Stimulated activated CD4-positive, alpha-beta T cell treated with anti-CD3 and anti-CD28 coated beads, Interleukin-1b, Interleukin-23, amount 100 ng/mL, for 48 hours (primary cell): ENCODE data around the gene CTSH.
A peak's percentile ranks its signal among the peaks of the same experiment; 100 is the strongest.
"Not testable (repeated sequence)": the region's sequence is repeated elsewhere in the genome, so short reads cannot be mapped to it uniquely, and the experiment has no call there.

Experiments
- DNase-seq: peaks from one replicate; pipeline ENCODE4 v3.0.0-alpha.2; 2020

CTSH gene

DNA sequence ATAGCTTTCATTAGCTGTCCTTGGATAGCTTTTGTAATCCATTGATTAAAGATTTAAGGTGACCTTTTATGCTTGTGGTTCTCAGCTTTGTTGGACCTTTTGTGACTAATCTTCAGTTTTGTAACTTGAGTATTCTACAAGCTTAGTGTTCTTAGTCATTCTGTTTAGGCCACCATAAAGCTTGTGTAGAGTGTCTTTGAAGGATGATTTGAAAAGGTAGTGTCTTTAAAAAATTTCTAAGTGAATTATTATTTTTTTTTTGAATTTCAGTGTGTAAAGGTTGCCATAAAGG lies 64.7 kb downstream of the CTSH start:
- no peak for DNase-seq

DNA sequence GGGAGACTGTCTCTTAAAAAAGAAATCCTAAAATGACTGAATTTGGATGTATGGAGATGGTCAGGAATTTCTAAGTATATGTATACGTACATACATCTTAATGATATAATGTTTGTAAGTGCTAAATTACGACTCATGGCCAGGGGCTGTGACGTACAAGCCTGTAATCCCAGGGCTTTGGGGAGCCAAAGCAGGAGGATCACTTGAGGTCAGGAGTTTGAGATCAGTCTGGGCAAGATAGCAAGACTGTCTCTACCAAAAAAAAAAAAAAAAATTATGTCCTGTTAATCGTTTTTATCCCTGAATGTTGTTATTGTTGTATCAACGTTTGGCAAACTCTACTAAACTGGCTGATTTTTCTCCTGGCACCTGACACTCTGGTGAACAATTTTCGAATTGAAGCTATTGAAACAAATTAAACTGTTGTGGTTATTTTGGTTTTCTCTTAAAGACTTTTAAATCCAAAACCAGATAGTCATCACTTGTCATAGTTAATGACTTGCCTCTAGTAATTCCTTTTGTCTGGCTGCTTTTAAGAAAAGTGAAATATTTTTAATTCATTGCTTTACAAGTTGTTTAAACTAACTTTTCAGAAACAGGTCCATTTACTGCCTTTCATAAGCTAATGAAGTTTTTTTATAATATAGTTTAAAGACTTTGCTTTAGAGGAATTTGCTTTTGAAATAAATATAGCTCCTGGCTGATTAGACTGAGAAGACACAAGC lies 65.2 kb downstream of the CTSH start:
- DNase-seq = no peak

DNA sequence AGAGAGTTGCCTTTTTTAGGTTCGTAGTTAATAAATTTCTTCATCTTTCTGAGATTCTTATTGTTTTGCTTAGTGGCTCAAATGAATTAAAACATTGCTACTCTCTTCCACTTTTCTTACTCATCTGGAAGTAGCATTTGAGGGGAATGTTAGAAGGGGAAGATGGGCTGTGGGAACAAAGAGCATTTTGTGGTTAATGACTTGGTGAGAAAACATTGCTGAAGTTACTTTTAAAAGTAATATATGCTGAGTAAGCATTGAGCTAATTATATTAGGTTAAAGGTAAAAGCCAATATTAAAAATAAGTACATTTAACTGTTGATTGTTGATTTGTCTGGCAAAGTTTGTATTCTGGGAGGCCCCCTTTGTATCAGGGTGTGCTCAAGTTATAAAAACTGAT lies 66.5 kb downstream of the CTSH start:
- DNase-seq = no peak

DNA sequence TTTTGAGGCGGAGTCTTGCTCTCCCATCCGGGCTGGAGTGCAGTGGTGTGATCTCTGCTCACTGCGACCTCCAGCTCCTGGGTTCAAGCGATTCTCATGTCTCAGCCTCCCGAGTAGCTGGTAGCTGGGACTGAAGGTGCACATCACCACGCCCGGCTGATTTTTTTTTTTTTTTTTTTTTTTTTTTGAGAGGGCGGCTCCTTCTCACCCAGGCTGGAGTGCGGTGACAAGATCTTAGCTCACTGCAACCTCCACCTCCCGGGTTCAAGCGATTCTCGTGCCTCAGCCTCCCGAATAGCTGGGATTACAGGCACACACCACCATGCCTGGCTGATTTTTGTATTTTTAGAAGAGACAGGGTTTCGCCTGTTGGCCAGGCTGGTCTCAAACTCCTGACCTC lies 67.9 kb downstream of the CTSH start:
- not testable (repeated sequence) for DNase-seq

DNA sequence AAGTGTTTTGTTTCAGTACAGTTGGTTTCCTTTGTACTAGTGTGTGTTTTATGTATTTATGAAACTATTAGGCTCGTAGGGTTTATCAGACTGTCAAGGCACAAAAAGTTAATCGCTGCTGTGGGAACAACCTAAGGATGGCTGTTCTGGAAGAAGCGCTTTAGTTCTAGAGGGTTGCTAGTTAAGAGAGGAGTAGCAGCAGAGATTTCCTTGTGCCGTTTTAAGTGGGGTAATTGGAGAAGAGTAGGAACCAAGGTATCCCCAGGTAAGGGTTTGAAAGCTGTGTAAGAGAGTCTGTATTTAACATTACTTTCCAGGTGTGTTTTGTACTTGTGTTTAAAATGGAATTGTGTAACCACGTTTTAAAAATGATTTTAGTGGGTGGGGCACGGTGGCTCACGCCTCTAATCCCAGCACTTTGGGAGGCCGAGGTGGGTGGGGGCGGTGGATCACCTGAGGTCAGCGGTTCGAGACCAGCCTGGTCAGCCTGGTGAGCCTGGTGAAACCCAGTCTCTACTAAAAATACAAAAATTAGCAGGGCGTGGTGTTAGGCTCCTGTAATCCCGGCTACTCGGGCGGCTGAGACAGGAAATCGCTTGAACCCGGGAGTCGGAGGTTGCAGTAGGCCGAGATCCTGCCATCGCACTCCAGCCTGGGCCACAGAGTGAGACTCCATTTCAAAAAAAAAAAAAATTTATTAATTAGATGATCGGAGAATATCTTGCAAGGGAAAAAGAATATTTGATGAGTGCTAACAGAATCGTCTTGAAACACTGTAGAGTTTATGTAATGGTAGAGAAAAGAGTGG lies 69.5 kb downstream of the CTSH start:
- DNase-seq = no peak

DNA sequence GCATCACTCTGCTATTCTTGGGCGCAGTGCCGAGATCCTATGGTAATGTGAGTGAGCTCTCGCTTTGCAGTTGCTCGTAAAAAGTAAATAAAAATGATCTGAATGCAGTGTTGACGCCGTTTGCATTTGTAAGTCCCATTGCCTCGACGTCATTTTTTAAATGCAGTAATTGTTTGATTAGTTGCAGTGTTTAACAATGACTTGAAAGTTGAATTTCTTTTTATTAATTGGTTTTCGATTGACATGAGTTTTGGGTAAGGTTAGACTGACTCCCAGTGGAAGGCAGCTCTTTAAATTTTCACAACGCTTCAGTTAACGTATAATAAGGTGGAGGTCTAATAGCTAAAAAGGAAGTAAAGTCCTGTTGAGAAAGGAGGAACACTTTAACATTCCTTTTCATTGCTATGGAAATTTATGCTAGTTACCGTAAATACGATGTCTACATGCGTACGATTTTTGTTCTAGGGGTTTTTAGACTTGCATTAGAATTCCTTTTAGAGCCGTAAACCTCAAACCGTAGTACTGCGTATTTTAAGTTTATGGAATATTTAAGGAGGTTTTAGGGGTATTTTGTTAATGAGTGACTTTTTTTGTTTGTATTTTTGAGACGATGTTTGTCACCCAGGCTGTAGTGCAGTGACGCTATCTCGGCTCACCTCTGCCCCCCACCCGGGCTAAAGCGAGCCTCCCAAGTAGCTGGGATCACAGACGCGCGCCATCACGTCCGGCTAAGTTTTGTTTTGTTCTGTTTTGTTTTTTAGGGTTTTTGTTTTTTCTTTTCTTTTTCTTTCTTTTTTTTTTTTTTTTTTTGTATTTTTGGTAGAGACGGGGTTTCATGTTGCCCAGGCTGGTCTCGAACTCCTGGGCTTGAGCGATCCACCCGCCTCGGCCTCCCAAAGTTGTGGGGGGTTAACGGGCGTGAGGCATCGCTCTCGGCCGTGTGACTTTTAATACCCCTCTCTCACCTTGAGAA lies 70.8 kb downstream of the CTSH start:
- DNase-seq = peak; percentile 34

DNA sequence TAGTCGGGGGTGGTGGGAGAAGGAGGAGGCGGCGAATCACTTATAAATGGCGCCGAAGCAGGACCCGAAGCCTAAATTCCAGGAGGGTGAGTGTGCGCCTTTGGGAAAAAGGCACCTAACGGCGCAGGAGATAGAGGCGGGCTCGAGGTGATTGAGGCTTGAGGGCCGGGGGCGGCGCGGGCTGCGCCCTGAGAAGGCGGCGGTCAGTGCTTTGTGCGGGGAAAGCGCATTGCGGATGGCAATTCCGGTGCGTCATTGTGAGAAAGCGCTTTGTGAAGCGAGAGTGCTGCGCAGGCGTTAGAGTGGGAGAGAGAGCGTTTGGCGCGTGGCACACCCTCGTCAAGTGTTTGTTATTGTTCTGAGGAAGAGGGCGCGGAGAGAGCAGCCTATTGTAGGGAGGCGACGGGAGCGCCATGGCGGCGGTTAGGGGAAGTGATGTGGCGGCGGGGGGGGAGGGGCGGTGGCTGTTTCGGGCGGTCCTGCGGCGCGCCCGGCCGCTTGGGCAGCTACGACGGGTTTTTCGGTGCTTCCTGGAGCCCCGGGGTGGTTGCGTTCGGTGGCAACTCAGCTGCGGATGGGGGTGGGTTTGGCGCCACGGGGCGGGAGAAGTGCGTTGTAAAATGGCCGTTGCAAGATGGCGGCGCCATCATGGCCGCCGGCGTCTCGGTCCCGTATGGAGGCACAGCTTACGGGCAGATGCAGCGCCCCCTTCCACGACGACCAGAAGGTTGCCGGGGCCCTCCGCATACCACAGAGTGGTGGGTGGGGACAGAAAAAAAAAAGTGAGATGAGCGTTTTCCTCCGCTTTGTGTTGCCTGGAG lies 71.7 kb downstream of the CTSH start:
- peak; percentile 92 for DNase-seq

DNA sequence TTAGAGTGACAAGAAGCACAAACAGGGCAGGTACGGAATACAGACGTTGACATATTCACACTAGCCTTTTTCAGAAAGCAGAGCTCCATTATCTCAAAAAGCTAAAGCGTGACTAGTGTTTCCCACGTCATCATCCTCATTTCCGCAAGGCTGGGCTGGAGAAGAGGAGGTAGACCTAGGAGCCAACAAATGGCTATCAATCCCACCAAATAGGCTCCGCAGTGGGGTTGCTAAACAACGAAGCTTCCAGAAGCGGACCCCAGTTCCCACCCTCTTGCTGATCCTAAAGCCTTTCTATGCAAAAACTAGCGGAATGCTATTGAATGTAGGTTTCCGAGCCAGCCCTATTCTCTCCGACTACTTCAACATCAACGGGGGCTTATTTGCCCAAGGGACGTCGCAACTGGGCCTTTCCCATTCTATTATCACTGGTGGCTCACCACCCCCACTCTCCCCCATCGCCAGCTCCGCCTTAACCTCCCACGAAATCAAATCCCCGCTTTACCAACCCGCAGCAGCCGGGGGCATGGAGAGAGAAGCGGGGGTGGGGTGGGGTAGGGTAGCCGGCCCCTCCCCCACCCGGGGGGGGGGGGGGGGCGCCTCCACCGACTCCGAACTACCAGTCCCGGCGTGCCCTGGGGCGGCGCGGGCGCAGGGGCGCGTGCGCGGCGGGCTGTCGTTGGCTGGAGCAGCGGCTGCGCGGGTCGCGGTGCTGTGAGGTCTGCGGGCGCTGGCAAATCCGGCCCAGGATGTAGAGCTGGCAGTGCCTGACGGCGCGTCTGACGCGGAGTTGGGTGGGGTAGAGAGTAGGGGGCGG lies 72.5 kb downstream of the CTSH start, which contains the start of gene MORF4L1:
TSS of gene MORF4L1 (plus strand) at position 736 of the 817 bp plus-strand sequence. CDS start 128 bp downstream, outside the sequence.
- DNase-seq = peak; percentile 96

DNA sequence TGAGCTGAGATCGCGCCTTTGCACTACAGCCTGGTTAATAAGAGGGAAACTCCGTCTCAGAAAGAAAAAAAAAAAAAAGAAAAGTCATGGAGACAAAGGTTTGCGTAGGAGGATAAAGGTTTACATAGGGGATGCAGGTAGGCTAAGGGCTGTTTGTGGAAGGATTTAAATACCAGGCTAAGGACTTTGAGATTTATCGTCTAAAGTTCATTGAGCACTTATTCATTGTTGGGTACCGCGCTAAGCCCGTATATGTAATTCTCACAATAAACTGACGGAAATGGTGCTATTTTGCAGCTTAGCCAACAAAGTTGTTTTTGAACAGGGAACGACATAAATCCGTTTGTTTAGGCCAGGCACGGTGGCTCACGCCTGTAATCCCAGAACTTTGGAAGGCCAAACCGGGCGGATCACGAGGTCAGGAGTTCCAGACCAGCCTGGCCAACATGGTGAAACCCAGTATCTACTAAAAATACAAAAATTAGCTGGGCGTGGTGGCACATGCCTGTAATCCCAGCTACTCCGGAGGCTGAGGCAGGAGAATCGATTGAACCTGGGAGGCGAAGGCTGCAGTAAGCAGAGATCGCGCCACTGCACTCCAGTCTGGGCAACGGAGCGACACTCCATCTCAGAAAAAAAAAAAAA lies 73.2 kb downstream of the CTSH start:
- DNase-seq = not testable (repeated sequence)
